ENCODE results near the gene GAGE10. TPM values are rescaled to one million over a fixed set of nuclear protein-coding genes. Genes with fewer than 3 reads are reported as not detected.

The GAGE10 gene
- not detected in 2 replicates for total RNA-seq (ENCODE audit: low replicate concordance)

GRCh38 chrX:49303346-49303745, at the start of gene GAGE10:
GAGE10 (plus strand) TSS chrX:49303646; CDS start chrX:49304860, 1,214 bp downstream.
- Mint-ChIP-seq H3K9me3 (peaks cover 9% of the 10 kb centered on the region), H3K4me1 (no peaks in the 10 kb centered on the region)

GRCh38 chrX:49254639-49255038, 48.8 kb upstream of the GAGE10 start:
- H3K36me3 Mint-ChIP-seq, result peaks cover 4% of the 10 kb centered on the region
- Histone ChIP-seq H3K27ac (no peak overlapping the region), H3K4me1 (no peaks in the 10 kb centered on the region), H3K9ac (no peak overlapping the region), H3K27me3 (no peaks in the 10 kb centered on the region), H3K79me2 (ENCODE audit: low read depth) (no peaks in the 10 kb centered on the region), H2AFZ (replicated peaks) (no peak overlapping the region), H4K20me1 (ENCODE audit: low read depth) (no peaks in the 10 kb centered on the region), H3F3A (ENCODE audit: low read depth) (no peaks in the 10 kb centered on the region), H3K4me3 (no peak overlapping the region), H3K4me2 (no peak overlapping the region), H3K36me3 (no peaks in the 10 kb centered on the region), H3K9me3 (ENCODE audit: low read depth) (no peaks in the 10 kb centered on the region)
- TF ChIP-seq EZH2phosphoT487 (IDR thresholded peaks at IDR 0.05) (no peak), CTCF (IDR thresholded peaks at IDR 0.05) (no peak)
- H3K27ac Mint-ChIP-seq, result no peak overlapping the region
- H3K27me3 Mint-ChIP-seq (ENCODE audit: insufficient read depth, low read depth), result peaks cover 9% of the 10 kb centered on the region
- no peak overlapping the region for H3K4me3 Mint-ChIP-seq
- DNase-seq (ENCODE audit: low spot score), result no peak
- peaks cover 25% of the 10 kb centered on the region for H3K9me3 Mint-ChIP-seq
- no peaks in the 10 kb centered on the region for H3K4me1 Mint-ChIP-seq

More at GRCh38 chrX:49303346-49303745, at the start of gene GAGE10:
- Histone ChIP-seq H3K4me2 (no peak within 1 kb of the TSS), H4K20me1 (ENCODE audit: low read depth) (no peaks in the 10 kb centered on the region), H3K4me1 (no peaks in the 10 kb centered on the region), H3K27me3 (no peaks in the 10 kb centered on the region), H3K36me3 (no peaks in the 10 kb centered on the region), H3K4me3 (no peak within 1 kb of the TSS), H3F3A (ENCODE audit: low read depth) (no peaks in the 10 kb centered on the region), H3K9ac (no peak within 1 kb of the TSS), H3K9me3 (ENCODE audit: low read depth) (no peaks in the 10 kb centered on the region), H3K27ac (no peak within 1 kb of the TSS), H3K79me2 (ENCODE audit: low read depth) (no peaks in the 10 kb centered on the region), H2AFZ (replicated peaks) (no peak within 1 kb of the TSS)
- Mint-ChIP-seq H3K27me3 (ENCODE audit: insufficient read depth, low read depth) (peaks cover 5% of the 10 kb centered on the region), H3K27ac (no peak within 1 kb of the TSS), H3K36me3 (no peaks in the 10 kb centered on the region), H3K4me3 (no peak within 1 kb of the TSS)
- TF ChIP-seq EZH2 (IDR thresholded peaks at IDR 0.05) (no peak), EZH2phosphoT487 (IDR thresholded peaks at IDR 0.05) (no peak), CTCF (IDR thresholded peaks at IDR 0.05) (no peak)
- DNase-seq (ENCODE audit: low spot score), result no peak

GRCh38 chrX:49256268-49256995, 47.0 kb upstream of the GAGE10 start:
- Histone ChIP-seq H4K20me1 (ENCODE audit: low read depth) (no peaks in the 10 kb centered on the region), H3K27ac (no peak overlapping the region), H3K9ac (no peak overlapping the region), H3K79me2 (ENCODE audit: low read depth) (no peaks in the 10 kb centered on the region), H3F3A (ENCODE audit: low read depth) (no peaks in the 10 kb centered on the region), H3K36me3 (no peaks in the 10 kb centered on the region), H3K4me3 (no peak overlapping the region), H3K9me3 (ENCODE audit: low read depth) (no peaks in the 10 kb centered on the region), H2AFZ (replicated peaks) (no peak overlapping the region), H3K4me1 (no peaks in the 10 kb centered on the region), H3K4me2 (no peak overlapping the region), H3K27me3 (no peaks in the 10 kb centered on the region)
- no peak for DNase-seq (ENCODE audit: low spot score)
- peaks cover 14% of the 10 kb centered on the region for H3K27me3 Mint-ChIP-seq (ENCODE audit: insufficient read depth, low read depth)
- H3K4me3 Mint-ChIP-seq, result no peak overlapping the region
- no peak overlapping the region for H3K27ac Mint-ChIP-seq
- no peaks in the 10 kb centered on the region for H3K4me1 Mint-ChIP-seq
- H3K9me3 Mint-ChIP-seq, result peaks cover 20% of the 10 kb centered on the region
- peaks cover 2% of the 10 kb centered on the region for H3K36me3 Mint-ChIP-seq
- TF ChIP-seq CTCF (IDR thresholded peaks at IDR 0.05) (no peak), EZH2 (IDR thresholded peaks at IDR 0.05) (no peak), EZH2phosphoT487 (IDR thresholded peaks at IDR 0.05) (no peak)
